CD14-positive monocyte (primary cell): ENCODE data around the gene TMEM129. TPM values are rescaled to one million over a fixed set of nuclear protein-coding genes. Genes with fewer than 3 reads are reported as not detected.

ENCODE experiments used
- DNase-seq, 3 donors: peaks; one replicate each; pipeline ENCODE4 v3.0.0-alpha.2; 2011 to 2022
- H2AFZ ChIP-seq: 2 replicates; pipeline ENCODE4 v1.6.0; 2012; ENCODE audit warnings: mild to moderate bottlenecking, low read depth, low read length, inconsistent platforms; ENCODE audit not compliant: insufficient read depth, poor library complexity, severe bottlenecking
- H3K27ac ChIP-seq, 2 donors: 1 replicate in 1 of 2; 2 replicates in 1 of 2; pipeline ENCODE4 v1.5.1; 2012 to 2013; ENCODE audit warnings: low read length in 2 of 2, control low read depth in 1 of 2, inconsistent platforms in 1 of 2, low read depth in 1 of 2, mild to moderate bottlenecking in 1 of 2
- H3K27me3 ChIP-seq, 2 donors: one replicate each; pipeline versions ENCODE4 v1.6.0 to v1.6.1; 2011 to 2013; ENCODE audit warnings: low read length in 2 of 2; ENCODE audit not compliant: control insufficient read depth in 2 of 2, insufficient read depth in 2 of 2
- H3K36me3 ChIP-seq, 2 donors: replicated peaks in 1 of 2; 1 replicate in 1 of 2; 2 replicates in 1 of 2; pipeline versions ENCODE4 v1.5.1 to v1.6.1; 2012 to 2013; ENCODE audit warnings: low read length in 2 of 2, control low read depth in 1 of 2, inconsistent platforms in 1 of 2, mild to moderate bottlenecking in 1 of 2; ENCODE audit not compliant: insufficient read depth in 2 of 2, control insufficient read depth in 1 of 2
- H3K4me1 ChIP-seq, 2 donors: 1 replicate in 1 of 2; 2 replicates in 1 of 2; pipeline versions ENCODE4 v1.5.1 to v1.6.1; 2012 to 2013; ENCODE audit warnings: low read length in 2 of 2, control low read depth in 1 of 2, inconsistent platforms in 1 of 2, mild to moderate bottlenecking in 1 of 2, moderate library complexity in 1 of 2; ENCODE audit not compliant: insufficient read depth in 2 of 2, control insufficient read depth in 1 of 2
- H3K4me2 ChIP-seq: replicated peaks from 2 replicates; pipeline ENCODE3; 2012; ENCODE audit warnings: low read length, moderate library complexity, mild to moderate bottlenecking; ENCODE audit not compliant: poor library complexity, severe bottlenecking; ENCODE audit errors: extremely low read depth
- H3K4me3 ChIP-seq, 3 experiments: fragments of 200-600 bp in 1 of 3; sonication (generic) in 1 of 3; replicated peaks in 1 of 3; 1 replicate in 2 of 3; 2 replicates in 1 of 3; pipeline ENCODE4 v1.5.1; 2011 to 2013; ENCODE audit warnings: low read length in 3 of 3, mild to moderate bottlenecking in 3 of 3, control low read depth in 2 of 3, low read depth in 2 of 3, inconsistent platforms in 1 of 3, moderate library complexity in 1 of 3
- H3K79me2 ChIP-seq: 2 replicates; pipeline ENCODE4 v1.6.0; 2012; ENCODE audit warnings: mild to moderate bottlenecking, control low read depth, inconsistent platforms, low read length, moderate library complexity; ENCODE audit not compliant: insufficient read depth
- H3K9ac ChIP-seq: 2 replicates; pipeline ENCODE4 v1.6.0; 2017; ENCODE audit warnings: low read length, mild to moderate bottlenecking; ENCODE audit not compliant: insufficient read depth, poor library complexity, severe bottlenecking
- H3K9me3 ChIP-seq, 2 donors: replicated peaks in 1 of 2; 1 replicate in 1 of 2; 2 replicates in 1 of 2; pipeline versions ENCODE4 v1.5.1 to v1.6.1; 2012 to 2013; ENCODE audit warnings: low read length in 2 of 2, control low read depth in 1 of 2; ENCODE audit not compliant: control insufficient read depth in 1 of 2, insufficient read depth in 1 of 2
- H4K20me1 ChIP-seq: 2 replicates; pipeline ENCODE4 v1.6.0; 2012; ENCODE audit warnings: mild to moderate bottlenecking, low read length, control low read depth, moderate library complexity; ENCODE audit not compliant: insufficient read depth
- H3K27ac Mint-ChIP-seq, 7 donors: one replicate each; pipeline ENCODE4 v1.8.0; 2020; ENCODE audit warnings: mild to moderate bottlenecking in 7 of 7, mixed read lengths in 7 of 7, moderate library complexity in 6 of 7, inconsistent platforms in 2 of 7
- H3K27me3 Mint-ChIP-seq, 3 donors: one replicate each; pipeline ENCODE4 v1.8.0; 2021 to 2022; ENCODE audit warnings: low read depth in 3 of 3, mild to moderate bottlenecking in 3 of 3, mixed read lengths in 3 of 3, moderate library complexity in 3 of 3, inconsistent platforms in 1 of 3
- H3K36me3 Mint-ChIP-seq, 2 donors: one replicate each; pipeline ENCODE4 v1.8.0; 2020; ENCODE audit warnings: mixed read lengths in 2 of 2, inconsistent platforms in 1 of 2, mild to moderate bottlenecking in 1 of 2
- H3K4me1 Mint-ChIP-seq: one replicate; pipeline ENCODE4 v1.8.0; 2020; ENCODE audit warnings: mild to moderate bottlenecking, mixed read lengths
- H3K4me3 Mint-ChIP-seq, 2 donors: one replicate each; pipeline ENCODE4 v1.8.0; 2020; ENCODE audit warnings: mild to moderate bottlenecking in 2 of 2, mixed read lengths in 2 of 2, moderate library complexity in 1 of 2
- H3K9me3 Mint-ChIP-seq, 7 donors: one replicate each; pipeline ENCODE4 v1.8.0; 2020 to 2022; ENCODE audit warnings: mixed read lengths in 7 of 7, mild to moderate bottlenecking in 6 of 7, moderate library complexity in 6 of 7, inconsistent platforms in 2 of 7
- CTCF ChIP-seq: fragments of 200-600 bp; IDR thresholded peaks from one replicate; pipeline ENCODE4 v1.8.0; 2022; ENCODE audit warnings: antibody characterized with exemption, mild to moderate bottlenecking
- WGBS: methylation state at CpG from one replicate; pipeline ENCODE4 v1.1.5; 2013; ENCODE audit warnings: missing lambda C conversion rate; ENCODE audit not compliant: insufficient coverage; 5-methylcytosine and 5-hydroxymethylcytosine counted together
- intact Hi-C, 2 donors: fragments of 100-400 bp; cut with micrococcal nuclease; formaldehyde crosslinking; loops; one replicate each; pipeline versions ENCODE4 v1.15.0 to v1.15.1; 2023
- polyA plus RNA-seq, 3 donors: library from polyadenylated mRNA; depleted of rRNA in 1 of 3; unstranded in 2 of 3; stranded (reverse) in 1 of 3; fragments of 300-500 nt in 2 of 3; fragments of >200 nt in 1 of 3; fragmentation: Illumina TruSeq in 2 of 3; gene quantifications; 1 replicate in 2 of 3; 2 replicates in 1 of 3; pipeline ENCODE4 v1.2.3, GENCODE V29; 2012 to 2021

TMEM129 gene
- polyA plus RNA-seq, 3 donors = 22.4 to 40.2 (median 24.1) TPM

GRCh38 chr4:1759170-1759817, 38.2 kb upstream of the TMEM129 start:
- intact Hi-C loops = no loop called here
- Mint-ChIP-seq H3K4me3 (no peak overlapping the region), H3K27me3 (peaks cover 18 to 29% (median 18%) of the 10 kb centered on the region in 3 donors), H3K4me1 (peaks cover 1% of the 10 kb centered on the region), H3K36me3 (no peaks in the 10 kb centered on the region), H3K9me3 (peaks cover 0 to 4% (median 0%) of the 10 kb centered on the region in 7 donors), H3K27ac (no peak overlapping the region)
- Histone ChIP-seq H3K79me2 (no peaks in the 10 kb centered on the region), H3K27ac (no peak overlapping the region), H3K4me2 (no peak overlapping the region), H3K27me3 (peaks cover 0 to 19% of the 10 kb centered on the region in 2 donors), H3K4me1 (no peaks in the 10 kb centered on the region), H3K4me3 (no peak overlapping the region), H4K20me1 (no peaks in the 10 kb centered on the region), H3K9ac (no peak overlapping the region), H2AFZ (no peak overlapping the region), H3K36me3 (no peaks in the 10 kb centered on the region), H3K9me3 (no peaks in the 10 kb centered on the region)
- no peak for TF ChIP-seq CTCF
- 96% methylated on average over 13 of the region's 19 CpGs for WGBS
- no peak for DNase-seq

GRCh38 chr4:1758306-1759121, 37.4 kb upstream of the TMEM129 start:
- no peaks in the 10 kb centered on the region for H3K9me3 ChIP-seq
- peaks cover 4 to 5% of the 10 kb centered on the region in 2 donors for H3K4me1 ChIP-seq
- H3K79me2 ChIP-seq = no peaks in the 10 kb centered on the region
- Mint-ChIP-seq H3K4me3 (no peak overlapping the region), H3K9me3 (peaks cover 0 to 3% (median 0%) of the 10 kb centered on the region in 7 donors), H3K27ac (peak overlapping the region in 1 of 7 donors; percentile 27), H3K27me3 (peaks cover 12 to 21% (median 13%) of the 10 kb centered on the region in 3 donors), H3K36me3 (no peaks in the 10 kb centered on the region), H3K4me1 (peaks cover 1% of the 10 kb centered on the region)
- H3K4me3 ChIP-seq = no peak overlapping the region
- H3K27ac ChIP-seq = no peak overlapping the region
- no peak for DNase-seq
- no peak overlapping the region for H2AFZ ChIP-seq
- TF ChIP-seq CTCF = no peak
- intact Hi-C loops = no loop called here
- H3K4me2 ChIP-seq = no peak overlapping the region
- no peak overlapping the region for H3K9ac ChIP-seq
- WGBS = 96% methylated on average over 16 of the region's 27 CpGs
- H4K20me1 ChIP-seq = no peaks in the 10 kb centered on the region
- no peaks in the 10 kb centered on the region for H3K36me3 ChIP-seq
- peaks cover 0 to 14% of the 10 kb centered on the region in 2 donors for H3K27me3 ChIP-seq
